ENCODE results near the gene GTF2F2. TPM values are rescaled to one million over a fixed set of nuclear protein-coding genes. Genes with fewer than 3 reads are reported as not detected.
A peak's percentile ranks its signal among the peaks of the same experiment; 100 is the strongest.

GTF2F2 gene
- total RNA-seq, 1 experiment from 2014 or later: 21.7 TPM

- intact Hi-C loops (cut with micrococcal nuclease; ENCODE audit: unreplicated experiment): no loop called here
- ATAC-seq: peak; percentile 22
- Histone ChIP-seq H3K27me3 (ENCODE audit: control insufficient read depth, insufficient read depth, low read length) (no peaks in the 10 kb centered on the region), H3K27ac (ENCODE audit: low read length) (no peak overlapping the region), H3K36me3 (ENCODE audit: control insufficient read depth, insufficient read depth, low read length) (peaks cover 1% of the 10 kb centered on the region; the same call in 1 of the 2 replicates), H3K9me3 (ENCODE audit: control insufficient read depth, insufficient read depth, low read depth, low read length) (no peaks in the 10 kb centered on the region), H3K4me3 (ENCODE audit: low read depth in 2 of 2, low read length in 2 of 2) (no peak overlapping the region), H3K4me1 (ENCODE audit: control insufficient read depth, insufficient read depth, low read length) (peaks cover 24% of the 10 kb centered on the region)
- BruUV-seq (replicated peaks): no TSS peak
- ChIA-PET CTCF (no interaction called here), POLR2A (interaction anchor here (0.6 kb wide), 1 partner anchor 312 kb away, joined by 3 read pairs; no protein-coding TSS in a partner anchor)
- DNase-seq (ENCODE audit: low read depth, low spot score): no peak
- in situ Hi-C loops (cut with HindIII; ENCODE audit: low pct_unique_long_range_greater_than_20kb, low sequenced_read_pairs): no loop called here
- TF ChIP-seq CTCF (IDR thresholded peaks at IDR 0.05) (no peak), POLR2AphosphoS5 (IDR thresholded peaks at IDR 0.05; ENCODE audit: low read depth, low read length) (peak; percentile 58)
Measured at GRCh38 chr13:45331123-45331619, 210.9 kb downstream of the GTF2F2 start.

DNA sequence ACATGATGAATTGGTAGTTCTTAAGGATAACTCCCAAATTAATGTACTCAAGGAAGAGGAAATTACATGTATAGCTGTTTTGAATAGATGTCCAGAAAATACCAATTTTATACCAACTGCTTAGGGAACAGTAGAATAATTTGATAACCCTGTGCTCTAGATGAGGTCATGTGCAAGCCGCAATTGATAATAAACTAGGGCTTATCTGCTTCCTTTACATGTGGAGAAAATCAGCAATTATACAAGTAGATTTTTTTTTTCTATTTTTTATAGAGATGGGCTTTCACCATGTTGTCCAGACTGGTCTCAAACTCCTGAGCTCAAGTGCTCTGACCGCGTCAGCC lies 211.4 kb downstream of the GTF2F2 start:
- H3K36me3 ChIP-seq (ENCODE audit: control insufficient read depth, insufficient read depth, low read length): peaks cover 5% of the 10 kb centered on the region; the same call in 1 of the 2 replicates
- in situ Hi-C loops (cut with HindIII; ENCODE audit: low pct_unique_long_range_greater_than_20kb, low sequenced_read_pairs) (no loop called here), intact Hi-C loops (cut with micrococcal nuclease; ENCODE audit: unreplicated experiment) (no loop called here)
- POLR2A ChIA-PET: interaction anchor here (0.7 kb wide), 1 partner anchor 171 kb away, joined by 7 read pairs; no protein-coding TSS in a partner anchor
- H3K9me3 ChIP-seq (ENCODE audit: control insufficient read depth, insufficient read depth, low read depth, low read length): no peaks in the 10 kb centered on the region
- TF ChIP-seq, protein P1, sequence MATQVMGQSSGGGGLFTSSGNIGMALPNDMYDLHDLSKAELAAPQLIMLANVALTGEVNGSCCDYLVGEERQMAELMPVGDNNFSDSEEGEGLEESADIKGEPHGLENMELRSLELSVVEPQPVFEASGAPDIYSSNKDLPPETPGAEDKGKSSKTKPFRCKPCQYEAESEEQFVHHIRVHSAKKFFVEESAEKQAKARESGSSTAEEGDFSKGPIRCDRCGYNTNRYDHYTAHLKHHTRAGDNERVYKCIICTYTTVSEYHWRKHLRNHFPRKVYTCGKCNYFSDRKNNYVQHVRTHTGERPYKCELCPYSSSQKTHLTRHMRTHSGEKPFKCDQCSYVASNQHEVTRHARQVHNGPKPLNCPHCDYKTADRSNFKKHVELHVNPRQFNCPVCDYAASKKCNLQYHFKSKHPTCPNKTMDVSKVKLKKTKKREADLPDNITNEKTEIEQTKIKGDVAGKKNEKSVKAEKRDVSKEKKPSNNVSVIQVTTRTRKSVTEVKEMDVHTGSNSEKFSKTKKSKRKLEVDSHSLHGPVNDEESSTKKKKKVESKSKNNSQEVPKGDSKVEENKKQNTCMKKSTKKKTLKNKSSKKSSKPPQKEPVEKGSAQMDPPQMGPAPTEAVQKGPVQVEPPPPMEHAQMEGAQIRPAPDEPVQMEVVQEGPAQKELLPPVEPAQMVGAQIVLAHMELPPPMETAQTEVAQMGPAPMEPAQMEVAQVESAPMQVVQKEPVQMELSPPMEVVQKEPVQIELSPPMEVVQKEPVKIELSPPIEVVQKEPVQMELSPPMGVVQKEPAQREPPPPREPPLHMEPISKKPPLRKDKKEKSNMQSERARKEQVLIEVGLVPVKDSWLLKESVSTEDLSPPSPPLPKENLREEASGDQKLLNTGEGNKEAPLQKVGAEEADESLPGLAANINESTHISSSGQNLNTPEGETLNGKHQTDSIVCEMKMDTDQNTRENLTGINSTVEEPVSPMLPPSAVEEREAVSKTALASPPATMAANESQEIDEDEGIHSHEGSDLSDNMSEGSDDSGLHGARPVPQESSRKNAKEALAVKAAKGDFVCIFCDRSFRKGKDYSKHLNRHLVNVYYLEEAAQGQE (IDR thresholded peaks at IDR 0.05; ENCODE audit: insufficient read depth in 1 of 2, low read depth in 2 of 2, low read length in 1 of 2): no peak
- TF ChIP-seq SIN3A (IDR thresholded peaks at IDR 0.05; ENCODE audit: borderline replicate concordance, insufficient read depth, low read depth, low read length): no peak
- TF ChIP-seq CTCF (IDR thresholded peaks at IDR 0.05): no peak
- no peak for TF ChIP-seq TCF7L2 (IDR thresholded peaks at IDR 0.05; ENCODE audit: low read depth, low read length)
- TF ChIP-seq POLR2AphosphoS5 (IDR thresholded peaks at IDR 0.05; ENCODE audit: low read depth, low read length): no peak; the same call in 1 of the 2 replicates
- DNase-seq (ENCODE audit: low read depth, low spot score) (no peak), ATAC-seq (no peak)
- H3K27me3 ChIP-seq (ENCODE audit: control insufficient read depth, insufficient read depth, low read length): no peaks in the 10 kb centered on the region
- H3K4me1 ChIP-seq (ENCODE audit: control insufficient read depth, insufficient read depth, low read length): peaks cover 29% of the 10 kb centered on the region
- no TSS peak for BruUV-seq (replicated peaks)
- no peak overlapping the region for H3K4me3 ChIP-seq (ENCODE audit: low read depth in 2 of 2, low read length in 2 of 2)
- CTCF ChIA-PET: interaction anchor here (0.7 kb wide), 1 partner anchor 275 kb away, joined by 7 read pairs; no protein-coding TSS in a partner anchor
- H3K27ac ChIP-seq (ENCODE audit: low read length): no peak overlapping the region

All from Panc1 (cell line).